ENCODE measurements around the gene SPDL1.

Gene SPDL1, protein sequence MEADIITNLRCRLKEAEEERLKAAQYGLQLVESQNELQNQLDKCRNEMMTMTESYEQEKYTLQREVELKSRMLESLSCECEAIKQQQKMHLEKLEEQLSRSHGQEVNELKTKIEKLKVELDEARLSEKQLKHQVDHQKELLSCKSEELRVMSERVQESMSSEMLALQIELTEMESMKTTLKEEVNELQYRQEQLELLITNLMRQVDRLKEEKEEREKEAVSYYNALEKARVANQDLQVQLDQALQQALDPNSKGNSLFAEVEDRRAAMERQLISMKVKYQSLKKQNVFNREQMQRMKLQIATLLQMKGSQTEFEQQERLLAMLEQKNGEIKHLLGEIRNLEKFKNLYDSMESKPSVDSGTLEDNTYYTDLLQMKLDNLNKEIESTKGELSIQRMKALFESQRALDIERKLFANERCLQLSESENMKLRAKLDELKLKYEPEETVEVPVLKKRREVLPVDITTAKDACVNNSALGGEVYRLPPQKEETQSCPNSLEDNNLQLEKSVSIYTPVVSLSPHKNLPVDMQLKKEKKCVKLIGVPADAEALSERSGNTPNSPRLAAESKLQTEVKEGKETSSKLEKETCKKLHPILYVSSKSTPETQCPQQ

DNA sequence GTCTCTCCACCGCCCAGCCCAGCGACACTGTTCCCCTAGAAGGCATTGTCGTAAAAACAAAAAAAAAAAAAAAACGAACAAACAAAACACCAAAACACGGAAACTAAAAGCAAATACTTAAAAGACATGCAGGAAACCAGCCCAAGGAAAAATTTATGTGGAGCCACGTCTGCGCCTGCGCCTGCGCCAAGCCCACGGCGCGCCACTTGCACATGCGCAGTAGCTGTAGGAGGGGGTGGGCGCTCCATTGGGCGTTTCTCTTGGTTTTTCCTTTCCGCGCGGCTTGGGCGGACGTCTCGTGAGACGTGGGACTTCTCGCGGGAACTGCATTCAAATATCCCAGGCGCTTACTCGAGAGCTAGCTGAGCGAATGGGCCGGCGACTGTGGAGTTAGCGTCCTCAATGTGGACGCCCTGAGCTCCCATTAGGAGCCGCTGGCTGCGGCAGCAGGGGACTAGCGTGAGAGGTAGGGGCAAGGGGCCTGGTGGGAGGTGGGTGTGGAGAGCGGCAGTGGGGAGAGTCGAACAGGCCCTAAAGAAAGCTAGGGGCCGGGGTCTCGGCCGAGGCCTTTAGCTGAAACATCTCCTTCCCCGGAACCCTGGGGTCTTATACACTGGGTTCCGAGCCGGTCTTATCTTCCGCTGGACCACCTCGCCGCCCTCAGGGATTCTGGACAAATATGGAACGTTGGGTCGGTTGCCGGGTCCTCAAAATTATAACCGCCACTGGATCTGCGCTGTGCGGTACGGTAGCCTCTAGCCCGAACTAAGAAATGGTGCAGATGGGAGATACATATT lies at the start of gene SPDL1:
Gene SPDL1 (plus strand): TSS at position 350 of the 797 bp plus-strand sequence. CDS start 4,644 bp downstream, outside the sequence.
- peak; percentile 91 for DNase-seq

DNA sequence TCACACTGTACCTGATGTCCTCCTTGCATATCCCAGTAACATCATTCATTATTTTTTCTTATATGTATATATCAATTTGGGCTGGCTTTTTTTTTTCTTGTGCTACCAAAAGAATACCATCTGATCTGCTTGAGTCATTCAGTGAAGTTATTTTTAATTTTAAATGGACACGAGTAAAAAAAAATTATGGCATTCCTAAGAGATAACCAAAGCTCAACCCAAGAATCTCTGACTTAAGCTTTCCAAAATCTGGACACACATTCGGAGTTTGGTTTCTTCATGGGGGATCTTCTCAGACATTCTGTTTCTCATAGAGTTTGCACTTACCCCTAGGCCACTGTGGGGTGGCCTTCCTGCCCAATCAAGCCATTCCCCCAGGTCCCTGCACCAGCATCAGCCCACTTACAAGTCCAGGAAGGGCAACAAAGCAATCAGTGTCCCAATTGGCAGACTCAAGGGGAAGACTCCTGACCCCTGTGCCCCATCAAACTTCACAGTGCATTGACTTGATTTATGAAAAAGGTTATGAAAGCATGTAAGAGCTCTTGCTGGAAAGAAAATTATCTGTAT lies 49.2 kb upstream of the SPDL1 start:
- DNase-seq, result no peak

DNA sequence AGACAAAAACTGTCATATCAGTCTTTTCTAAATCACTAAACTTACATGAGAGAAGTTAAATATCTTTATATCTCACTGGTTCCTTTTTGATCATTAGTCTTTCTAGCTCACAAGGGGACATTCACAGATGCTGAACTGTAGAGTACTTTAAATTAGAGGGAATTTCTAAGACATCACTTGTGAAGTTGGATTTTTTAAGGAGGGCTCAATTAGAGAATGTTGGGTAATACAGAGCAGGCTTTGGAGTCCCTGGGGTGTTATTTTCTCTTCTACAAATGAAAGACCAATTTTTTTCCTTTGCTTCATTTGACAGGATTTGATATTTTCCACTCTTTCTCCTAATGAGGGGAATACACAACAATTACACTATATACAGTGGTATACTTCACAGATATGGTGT lies 48.6 kb upstream of the SPDL1 start:
- no peak for DNase-seq

DNA sequence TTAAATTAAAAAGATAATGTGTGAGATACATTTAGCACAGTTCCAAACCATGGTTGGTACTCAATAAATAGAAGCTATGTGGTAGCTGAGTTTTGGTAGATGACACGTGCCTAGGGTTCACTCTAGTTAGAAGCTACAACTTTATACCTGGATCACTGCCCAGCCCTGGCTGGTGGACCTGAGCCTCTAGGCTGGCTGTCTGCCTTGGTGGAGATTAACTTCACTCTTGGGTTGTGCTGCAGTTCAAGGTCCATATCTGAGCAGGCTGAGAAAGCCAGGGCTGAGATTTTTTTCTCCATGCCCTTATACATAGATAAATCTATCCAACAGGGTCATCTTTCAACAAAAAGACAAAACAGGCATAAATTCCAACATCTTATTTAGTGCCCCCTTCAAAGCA lies 44.6 kb upstream of the SPDL1 start:
- DNase-seq, result no peak

DNA sequence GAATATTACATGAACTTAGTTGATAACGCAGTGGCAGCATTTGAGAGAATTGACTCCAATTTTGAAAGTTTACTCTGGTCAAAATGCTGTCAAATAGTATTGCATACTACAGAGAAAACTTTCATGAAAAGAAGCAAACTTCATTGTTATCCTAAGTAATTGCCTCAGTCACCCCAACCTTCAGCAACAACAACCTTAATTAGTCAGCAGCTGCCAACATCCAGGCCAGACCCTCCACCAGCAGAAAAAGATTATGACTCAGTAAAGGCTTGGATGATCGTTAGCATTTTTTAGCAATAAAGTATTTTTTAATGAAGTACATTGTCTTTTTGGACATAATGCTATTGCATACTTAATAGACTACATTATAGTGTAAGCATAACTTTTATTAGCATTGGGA lies 40.8 kb upstream of the SPDL1 start:
- DNase-seq, result no peak

DNA sequence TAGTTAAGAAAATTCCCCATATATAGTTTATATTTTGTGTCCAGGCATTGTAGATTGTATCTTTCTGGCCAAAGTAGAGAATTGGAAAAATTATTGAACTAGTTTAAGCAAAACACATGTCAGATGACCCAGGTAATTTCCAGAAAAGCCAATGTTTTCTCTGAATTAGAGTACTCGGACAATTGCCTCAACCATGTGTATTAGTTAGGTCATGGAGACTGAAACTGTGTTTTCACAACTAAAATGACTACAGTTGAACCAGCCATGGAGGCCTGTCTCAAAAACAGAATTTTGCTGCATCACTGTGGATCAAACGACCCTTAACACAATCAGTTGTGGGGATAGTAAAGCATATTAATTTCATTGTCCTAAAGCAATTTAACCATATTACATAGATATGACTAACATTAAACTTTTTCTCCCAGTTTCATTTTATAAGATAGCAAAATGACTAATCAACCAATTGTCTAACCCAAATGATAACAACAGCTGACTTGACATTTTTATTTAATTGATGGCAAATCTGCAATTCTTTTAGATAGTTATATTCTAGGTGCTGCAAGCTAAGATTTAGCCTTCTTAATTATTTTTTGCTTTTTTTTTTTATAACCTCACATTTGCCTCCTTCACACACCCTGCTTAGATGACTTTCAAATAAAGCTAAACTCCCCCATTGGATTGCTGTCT lies 39.2 kb upstream of the SPDL1 start:
- DNase-seq, result no peak

DNA sequence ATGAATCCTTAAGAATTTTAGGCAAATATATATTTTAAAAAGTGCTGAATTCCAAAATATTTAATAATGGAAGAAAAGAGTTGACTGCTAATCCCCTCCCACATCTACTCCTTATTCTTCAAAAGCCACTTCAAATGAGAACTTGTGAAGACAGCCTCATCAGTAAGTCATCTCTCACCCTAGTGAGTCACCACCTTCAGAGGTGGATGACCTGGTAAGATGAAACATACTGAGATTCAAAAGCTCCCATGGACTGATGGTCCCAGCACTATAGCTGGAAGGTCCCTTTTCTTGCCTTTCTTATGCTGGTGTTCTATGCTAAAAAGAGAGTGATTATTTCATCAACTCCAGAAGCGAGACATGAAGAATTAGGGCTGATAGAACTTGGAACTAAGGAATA lies 37.8 kb upstream of the SPDL1 start:
- DNase-seq, result no peak

DNA sequence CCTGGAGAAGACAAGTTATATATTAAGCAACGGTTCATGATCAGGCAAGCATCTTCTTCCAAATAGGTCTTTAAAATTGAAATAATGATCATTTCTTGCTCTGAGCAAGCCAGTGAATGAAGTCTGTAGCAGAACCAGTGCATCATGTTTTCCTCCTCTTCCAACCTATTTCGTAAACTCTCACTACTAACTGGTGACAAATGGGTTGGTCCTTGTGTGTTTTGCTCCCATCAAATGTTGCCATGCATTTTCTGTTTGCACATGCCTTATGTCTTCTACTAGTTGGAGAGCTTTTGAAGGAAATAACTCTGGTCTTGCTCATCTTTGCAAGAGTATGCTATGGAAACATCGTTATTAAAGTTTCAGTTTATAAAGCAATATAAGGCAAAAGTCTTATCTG lies 37.2 kb upstream of the SPDL1 start:
- no peak for DNase-seq

DNA sequence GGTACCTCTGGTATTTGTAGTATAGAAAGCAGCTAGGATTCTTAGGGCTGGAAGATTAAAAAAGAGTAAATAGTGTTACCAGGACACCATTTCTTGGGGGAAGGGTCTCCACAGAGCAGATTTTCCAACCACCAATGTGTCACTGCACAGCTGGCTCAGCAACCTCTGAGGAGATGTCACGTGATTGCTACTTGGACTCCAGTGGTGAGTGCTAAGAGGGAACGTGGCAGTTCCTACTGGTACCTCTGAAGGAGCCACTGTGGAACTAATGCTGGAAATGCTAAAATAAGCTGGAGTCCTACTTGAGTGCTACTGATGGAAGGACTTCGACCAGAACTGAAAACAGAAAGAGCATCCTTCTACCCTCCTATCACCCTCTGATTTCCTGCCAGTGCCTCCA lies 36.1 kb upstream of the SPDL1 start:
- no peak for DNase-seq

DNA sequence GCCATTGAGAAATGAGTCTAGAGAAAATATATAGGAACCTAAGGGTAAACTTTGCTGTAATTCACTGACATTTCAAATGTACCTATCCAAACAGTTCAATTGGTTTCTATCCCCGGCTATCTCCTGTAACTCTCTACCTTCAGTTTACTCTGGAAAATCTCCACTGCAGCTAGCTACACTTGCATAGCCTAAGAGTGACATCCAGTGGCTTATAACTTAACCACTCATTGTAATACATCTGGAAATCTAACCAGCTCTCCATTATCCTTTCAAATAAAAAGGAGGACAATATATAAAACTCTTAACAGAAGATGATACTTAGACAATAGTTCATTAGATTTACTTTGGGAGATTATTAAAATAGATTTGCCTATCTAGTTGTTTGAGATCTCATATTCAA lies 35.3 kb upstream of the SPDL1 start:
- no peak for DNase-seq

DNA sequence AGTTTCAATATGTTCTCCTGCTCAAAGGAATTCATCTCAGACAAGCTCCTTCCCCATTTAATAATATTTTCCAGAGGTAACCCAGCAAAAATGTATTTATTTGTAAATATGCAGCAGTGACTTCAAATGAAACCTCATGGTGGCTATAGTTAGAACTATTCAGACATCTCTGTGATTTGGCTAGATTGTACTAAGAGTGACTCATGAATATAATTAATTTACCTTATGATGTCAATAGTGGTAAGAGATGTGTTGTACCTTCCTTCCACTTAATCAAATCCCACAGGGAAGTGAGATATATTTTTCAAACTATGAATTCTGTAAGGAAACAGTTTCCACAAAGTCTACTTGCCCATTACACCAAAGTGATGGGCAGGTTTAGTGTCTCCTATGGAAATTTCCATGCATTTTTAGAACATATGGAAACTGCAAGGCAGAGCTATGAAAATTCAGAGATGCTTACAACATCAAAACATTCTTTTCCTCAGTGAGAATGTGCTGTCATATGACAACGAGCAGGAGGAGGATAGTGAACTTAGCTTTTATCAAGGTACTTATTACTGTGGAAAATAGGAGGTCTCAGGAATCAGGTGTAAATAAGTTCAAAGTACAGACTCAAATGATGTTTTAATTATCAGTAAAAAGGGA lies 34.0 kb upstream of the SPDL1 start:
- DNase-seq, result no peak

DNA sequence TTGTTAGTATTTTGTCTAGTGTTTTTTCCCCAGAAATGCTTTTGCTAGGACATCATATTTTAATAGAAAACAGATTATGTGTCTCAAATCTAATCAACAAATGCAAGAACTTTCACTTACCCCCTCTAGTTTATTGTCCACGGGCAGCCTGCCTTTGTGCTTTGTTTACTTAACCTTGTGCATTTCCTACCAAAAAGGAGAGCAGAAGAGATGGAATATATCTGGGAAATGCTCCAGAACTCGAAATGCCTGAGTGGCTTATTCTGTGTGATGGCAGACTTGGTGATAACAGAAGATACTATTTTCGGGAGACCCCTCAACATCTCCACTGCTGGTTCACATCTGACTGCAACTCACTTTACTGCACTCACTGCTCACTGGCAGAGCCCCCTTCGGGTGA lies 33.3 kb upstream of the SPDL1 start:
- DNase-seq, result no peak

DNA sequence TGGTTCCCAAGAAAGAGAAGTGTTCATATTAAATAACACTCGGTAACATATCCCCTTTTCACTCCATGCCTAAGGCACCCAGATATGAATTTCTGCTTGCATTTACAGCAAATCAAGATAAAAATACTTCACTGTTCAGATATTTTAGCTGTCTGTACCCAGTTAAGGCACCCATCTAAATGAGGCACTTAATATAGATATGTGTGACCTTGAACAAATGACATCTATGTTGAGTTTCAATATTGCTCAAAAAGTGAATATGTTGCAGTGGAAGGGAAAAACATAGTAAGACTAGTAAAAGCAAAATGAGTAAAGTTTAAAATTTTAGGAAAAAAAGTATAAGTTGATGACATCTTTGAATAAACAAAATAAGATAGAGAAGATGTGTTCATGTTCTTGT lies 32.4 kb upstream of the SPDL1 start:
- DNase-seq, result no peak

DNA sequence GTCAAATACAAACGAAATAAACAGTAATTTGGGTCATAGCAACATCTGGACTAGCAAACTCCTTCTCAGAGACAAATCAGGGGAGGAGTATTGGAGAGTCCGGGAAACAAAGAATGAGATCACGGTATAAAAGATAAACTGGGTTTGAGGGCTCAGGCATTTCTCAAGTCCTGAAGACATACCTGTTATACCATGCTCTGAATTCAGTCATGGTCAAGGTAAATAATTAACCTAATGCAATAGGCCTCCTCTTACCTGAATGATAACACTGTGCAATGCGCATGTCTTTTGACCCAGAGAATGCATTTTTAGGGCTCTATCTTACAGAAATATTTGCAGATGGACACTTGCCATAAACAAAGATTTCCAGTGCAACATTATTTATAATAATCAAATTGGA lies 31.9 kb upstream of the SPDL1 start:
- DNase-seq, result no peak

DNA sequence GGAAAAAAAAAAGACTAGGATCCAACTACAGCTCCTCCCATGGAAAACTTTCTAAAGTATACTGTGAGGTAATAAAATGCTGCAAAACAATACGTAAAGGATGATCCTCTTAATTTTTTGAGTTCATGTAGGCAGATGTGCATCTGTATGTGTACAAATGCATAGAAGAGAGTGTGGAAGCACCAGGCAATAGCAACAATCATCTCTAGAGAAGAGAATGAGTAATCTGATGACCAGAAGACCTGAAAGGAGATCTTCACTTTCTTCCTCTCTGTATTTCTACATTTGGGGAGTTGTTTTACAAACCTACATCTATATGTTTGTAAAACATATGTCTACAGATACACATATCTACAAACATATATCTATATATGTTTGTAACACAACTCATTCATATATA lies 29.3 kb upstream of the SPDL1 start:
- DNase-seq, result no peak

DNA sequence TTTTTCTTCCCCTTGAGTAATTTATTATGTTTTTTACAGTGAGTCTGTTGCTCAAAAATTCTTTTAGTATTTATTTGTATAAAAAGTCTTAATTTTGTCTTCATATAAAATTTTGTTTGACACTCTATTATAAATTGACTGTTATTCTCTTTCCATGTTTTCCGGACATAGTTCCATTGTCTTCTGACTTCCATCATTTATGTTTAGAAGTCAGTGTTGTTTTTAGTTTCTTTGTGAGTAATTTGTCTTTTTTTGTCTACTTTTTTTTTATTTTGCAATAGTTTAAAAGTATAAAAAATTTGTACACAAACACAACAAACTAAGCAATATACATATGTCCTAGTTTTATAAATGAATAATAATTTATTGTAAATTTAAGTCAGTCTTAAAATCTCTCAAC lies 25.7 kb upstream of the SPDL1 start:
- DNase-seq, result no peak

DNA sequence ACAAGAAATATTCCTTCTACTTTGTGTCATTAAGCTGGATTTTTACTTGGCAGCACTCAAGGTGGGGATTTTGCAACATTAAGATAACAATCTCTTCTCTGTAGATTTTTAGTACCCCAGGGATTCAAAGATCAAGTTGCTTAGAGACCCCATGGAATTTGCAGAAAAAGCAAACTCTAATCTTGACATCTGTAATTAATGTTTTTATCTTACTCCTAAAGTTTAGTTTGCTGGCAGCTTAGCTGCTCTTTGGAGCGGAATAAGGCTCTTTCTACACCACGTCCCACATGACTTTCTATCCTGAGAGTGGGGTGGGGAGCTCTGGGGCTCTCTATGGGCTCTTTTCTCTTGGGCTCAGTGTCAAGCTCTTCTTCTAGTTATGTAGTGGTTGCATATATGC lies 21.7 kb upstream of the SPDL1 start:
- DNase-seq, result no peak

DNA sequence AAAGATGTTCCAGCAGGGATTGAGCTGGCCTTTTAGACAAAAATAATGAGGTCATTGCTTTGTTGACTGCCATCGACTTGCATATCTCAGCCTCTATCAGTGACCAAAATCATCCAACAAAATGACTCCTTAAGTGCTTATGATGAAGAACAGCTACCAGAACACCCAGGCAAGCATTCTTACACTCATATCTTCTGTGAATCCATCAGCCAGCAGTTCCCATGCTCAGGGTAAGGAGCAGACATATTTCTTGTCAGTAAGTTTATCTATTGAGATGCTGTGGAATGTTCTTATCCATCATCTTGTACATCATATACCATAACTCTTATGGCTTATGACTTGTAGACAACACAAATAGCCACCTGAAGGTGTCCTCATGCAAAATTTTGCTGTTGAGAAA lies 20.2 kb upstream of the SPDL1 start:
- DNase-seq, result no peak

DNA sequence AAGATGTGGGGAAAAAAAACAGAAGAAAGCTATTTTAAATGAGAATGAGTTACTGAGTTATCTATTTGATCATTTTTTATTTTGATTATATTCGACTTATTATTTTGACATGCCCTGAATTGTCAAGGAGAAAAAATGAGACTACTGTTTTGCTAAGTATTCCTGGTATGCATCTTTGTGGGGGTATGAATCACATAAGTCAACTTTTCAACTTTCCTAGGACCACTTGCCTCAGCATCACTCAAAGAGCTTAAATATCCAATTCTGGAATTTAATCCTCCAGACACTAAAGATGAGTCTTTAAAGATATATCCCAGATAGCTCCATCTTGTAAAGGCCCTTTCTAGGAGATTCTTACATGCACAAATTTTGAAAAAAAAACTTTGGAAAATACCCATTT lies 17.4 kb upstream of the SPDL1 start:
- DNase-seq, result no peak

DNA sequence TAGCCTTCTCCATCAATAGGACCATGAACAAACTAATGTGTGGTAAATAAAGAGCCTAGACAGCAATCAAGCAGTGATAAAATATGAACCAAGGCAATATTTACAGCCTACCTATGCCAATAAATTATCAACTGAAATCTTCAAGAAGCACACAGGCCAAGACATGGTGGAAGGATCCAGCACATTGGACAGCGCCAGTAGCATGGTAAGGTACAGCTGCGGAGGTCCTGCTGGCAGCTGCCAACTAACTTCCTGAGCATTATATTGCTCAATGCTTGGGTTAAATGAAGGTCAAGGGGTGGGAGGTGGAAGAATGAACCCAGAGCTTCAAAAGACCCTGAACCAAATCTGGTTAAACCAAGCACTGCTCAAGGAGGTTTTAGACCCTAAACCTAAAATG lies 16.5 kb upstream of the SPDL1 start:
- DNase-seq, result no peak

DNA sequence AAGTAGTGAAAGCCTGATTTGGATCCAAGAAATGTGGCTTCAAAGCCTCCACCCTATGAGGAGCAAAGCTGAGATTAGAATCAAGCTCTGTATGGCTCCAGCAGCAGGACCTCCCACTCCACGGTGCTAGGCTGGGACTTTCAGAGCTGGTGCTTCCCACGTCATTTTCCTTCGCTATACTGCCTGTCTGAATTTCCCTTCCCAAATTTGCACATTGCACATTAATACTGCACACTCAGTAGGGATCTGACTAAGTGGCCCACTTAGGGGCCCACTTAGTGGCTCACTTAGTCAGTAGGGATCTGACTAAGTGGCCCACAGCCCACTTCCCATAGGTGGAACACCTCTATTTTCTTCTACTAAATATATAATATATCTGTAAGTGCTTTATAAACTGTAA lies 14.1 kb upstream of the SPDL1 start:
- no peak for DNase-seq

DNA sequence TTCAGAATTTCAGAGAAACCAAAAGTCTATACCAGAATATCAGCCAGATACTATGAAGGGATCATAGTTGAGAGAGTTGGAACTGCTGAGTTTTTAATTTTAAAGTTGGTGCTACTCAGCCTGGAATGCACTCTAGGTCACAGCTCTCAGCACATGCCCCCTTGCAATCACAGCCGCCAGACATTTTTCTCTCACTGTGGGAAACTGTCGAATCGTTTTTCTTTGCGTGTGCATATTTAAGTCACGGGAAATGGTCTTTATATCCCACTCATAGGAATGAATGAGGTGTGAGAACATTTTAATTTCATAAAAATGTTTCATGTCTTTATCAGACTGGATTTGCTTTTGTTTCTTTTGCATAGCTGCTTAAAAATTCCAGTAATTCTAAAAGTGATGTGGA lies 12.2 kb upstream of the SPDL1 start:
- no peak for DNase-seq

Data from NCI-H2029 treated with DMSO at 0.1 percent for 48 hours (cell line).